CD4-positive, CD25-positive, alpha-beta regulatory T cell (primary cell): ENCODE results near the gene DPYD. TPM values are rescaled to one million over a fixed set of nuclear protein-coding genes. Genes with fewer than 3 reads are reported as not detected.

Source experiments
- ATAC-seq, 2 donors: fragments of 150-1000 bp; cut with Tn5 transposase; one replicate each; pipeline ENCODE4 v1.10.0; 2021; ENCODE audit warnings: low read depth in 2 of 2, moderate number of reproducible peaks in 2 of 2, moderate library complexity in 1 of 2
- DNase-seq, 3 donors: peaks; one replicate each; pipeline versions ENCODE4 v3.0.0 to v3.0.0-alpha.2; 2012 to 2022; ENCODE audit warnings: mixed read lengths in 1 of 3
- H3K27ac ChIP-seq: one replicate; pipeline ENCODE4 v1.7.0; 2013; ENCODE audit warnings: mild to moderate bottlenecking, low read length; ENCODE audit not compliant: insufficient read depth, poor library complexity, severe bottlenecking
- H3K27me3 ChIP-seq: one replicate; pipeline ENCODE4 v1.7.0; 2013; ENCODE audit warnings: low read length; ENCODE audit not compliant: control insufficient read depth, insufficient read depth
- H3K36me3 ChIP-seq: one replicate; pipeline ENCODE4 v1.7.0; 2013; ENCODE audit warnings: mild to moderate bottlenecking, low read length, moderate library complexity; ENCODE audit not compliant: control insufficient read depth, insufficient read depth
- H3K4me1 ChIP-seq: 2 replicates; pipeline ENCODE4 v1.7.0; 2013; ENCODE audit warnings: mild to moderate bottlenecking, low read length; ENCODE audit not compliant: insufficient read depth, control insufficient read depth, poor library complexity, severe bottlenecking
- H3K4me3 ChIP-seq: one replicate; pipeline ENCODE4 v1.7.0; 2013; ENCODE audit warnings: low read depth, mild to moderate bottlenecking, low read length, moderate library complexity
- H3K9me3 ChIP-seq, 2 experiments: 1 replicate in 1 of 2; 2 replicates in 1 of 2; pipeline ENCODE4 v1.7.0; 2013; ENCODE audit warnings: low read length in 2 of 2, mild to moderate bottlenecking in 1 of 2, moderate library complexity in 1 of 2; ENCODE audit not compliant: control insufficient read depth in 2 of 2
- H3K27ac Mint-ChIP-seq, 3 donors: one replicate each; pipeline ENCODE4 v1.8.0; 2020 to 2022; ENCODE audit warnings: mild to moderate bottlenecking in 3 of 3, mixed read lengths in 3 of 3, moderate library complexity in 2 of 3
- H3K27me3 Mint-ChIP-seq: one replicate; pipeline ENCODE4 v1.8.0; 2022; ENCODE audit warnings: mild to moderate bottlenecking, mixed read lengths
- H3K36me3 Mint-ChIP-seq: one replicate; pipeline ENCODE4 v1.8.0; 2020; ENCODE audit warnings: mixed read lengths
- H3K4me1 Mint-ChIP-seq, 4 donors: one replicate each; pipeline ENCODE4 v1.8.0; 2020 to 2022; ENCODE audit warnings: mixed read lengths in 4 of 4, mild to moderate bottlenecking in 1 of 4
- H3K4me3 Mint-ChIP-seq, 4 donors: one replicate each; pipeline ENCODE4 v1.8.0; 2020 to 2022; ENCODE audit warnings: mild to moderate bottlenecking in 4 of 4, mixed read lengths in 4 of 4, moderate library complexity in 3 of 4
- H3K9me3 Mint-ChIP-seq, 7 donors: one replicate each; pipeline ENCODE4 v1.8.0; 2020 to 2022; ENCODE audit warnings: mixed read lengths in 7 of 7, mild to moderate bottlenecking in 3 of 7, moderate library complexity in 2 of 7
- polyA plus RNA-seq, 4 donors: library from polyadenylated mRNA; unstranded; fragments of 300-500 nt; fragmentation: Illumina TruSeq; gene quantifications; one replicate each; pipeline ENCODE4 v1.2.3, GENCODE V29; 2021
- total RNA-seq: library from RNA; stranded (reverse); gene quantifications from one replicate; pipeline ENCODE4 v1.2.3, GENCODE V29; 2022

DPYD gene
- total and polyA plus RNA-seq, 5 donors from 2014 or later = 47.6 to 87.3 (median 55.2) TPM

DNA sequence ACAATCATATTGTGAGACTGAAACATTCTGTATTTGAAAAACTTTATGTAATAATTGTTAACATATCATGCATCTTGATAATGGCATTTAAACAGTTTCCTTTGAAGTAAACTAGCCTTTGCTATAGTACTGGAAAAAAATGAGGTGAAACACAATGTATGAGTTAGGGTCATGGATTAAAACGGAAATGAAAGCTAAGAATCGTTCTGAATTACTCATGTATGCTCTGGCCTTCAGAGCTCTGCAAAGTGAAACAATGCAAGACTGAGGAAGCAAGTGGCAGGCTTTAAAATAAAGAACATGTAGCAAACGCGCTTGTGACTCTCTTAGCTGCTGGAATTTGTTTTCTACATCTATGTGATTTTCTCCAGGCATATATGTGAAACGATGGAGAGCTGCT lies 317.1 kb downstream of the DPYD start:
- DNase-seq (no peak), ATAC-seq (no peak)
- Mint-ChIP-seq H3K4me3 (no peak overlapping the region), H3K4me1 (peaks cover 0 to 13% (median 8%) of the 10 kb centered on the region in 4 donors), H3K27me3 (no peaks in the 10 kb centered on the region), H3K27ac (no peak overlapping the region), H3K9me3 (no peaks in the 10 kb centered on the region), H3K36me3 (no peaks in the 10 kb centered on the region)
- Histone ChIP-seq H3K36me3 (no peaks in the 10 kb centered on the region), H3K27ac (no peak overlapping the region), H3K9me3 (no peaks in the 10 kb centered on the region), H3K4me1 (no peaks in the 10 kb centered on the region), H3K4me3 (no peak overlapping the region), H3K27me3 (no peaks in the 10 kb centered on the region)

GRCh38 chr1:97603218-97603617 lies 317.6 kb downstream of the DPYD start:
- no peak for DNase-seq
- Histone ChIP-seq H3K27ac (no peak overlapping the region), H3K4me3 (no peak overlapping the region), H3K27me3 (no peaks in the 10 kb centered on the region), H3K36me3 (no peaks in the 10 kb centered on the region), H3K9me3 (no peaks in the 10 kb centered on the region), H3K4me1 (no peaks in the 10 kb centered on the region)
- no peaks in the 10 kb centered on the region for H3K9me3 Mint-ChIP-seq
- H3K4me3 Mint-ChIP-seq = no peak overlapping the region
- H3K36me3 Mint-ChIP-seq = no peaks in the 10 kb centered on the region
- no peak for ATAC-seq
- no peaks in the 10 kb centered on the region for H3K27me3 Mint-ChIP-seq
- H3K27ac Mint-ChIP-seq = no peak overlapping the region
- peaks cover 0 to 13% (median 8%) of the 10 kb centered on the region in 4 donors for H3K4me1 Mint-ChIP-seq

DNA sequence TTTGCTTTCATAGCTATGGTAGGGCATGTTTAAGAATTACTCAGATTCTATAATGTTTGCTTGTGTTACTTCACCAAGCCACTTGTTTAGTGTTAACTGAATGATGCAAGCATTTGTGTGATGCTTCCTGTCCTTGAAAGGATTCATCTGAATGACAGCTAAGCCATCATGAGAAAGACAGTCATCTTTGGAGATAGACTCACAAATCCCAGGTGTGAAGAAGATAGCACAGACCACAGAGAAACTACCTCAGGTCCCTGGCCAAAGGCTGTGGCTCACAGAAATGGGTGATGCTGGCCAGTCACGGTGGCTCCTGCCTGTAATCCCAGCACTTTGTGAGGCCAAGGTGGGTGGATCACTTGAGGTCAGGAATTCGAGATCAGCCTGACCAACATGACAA lies 321.4 kb downstream of the DPYD start:
- Histone ChIP-seq H3K9me3 (no peaks in the 10 kb centered on the region), H3K27me3 (no peaks in the 10 kb centered on the region), H3K27ac (no peak overlapping the region), H3K4me3 (no peak overlapping the region), H3K36me3 (peaks cover 7% of the 10 kb centered on the region), H3K4me1 (no peaks in the 10 kb centered on the region)
- Mint-ChIP-seq H3K27me3 (no peaks in the 10 kb centered on the region), H3K36me3 (no peaks in the 10 kb centered on the region), H3K4me1 (peaks cover 0 to 9% (median 3%) of the 10 kb centered on the region in 4 donors), H3K4me3 (no peak overlapping the region), H3K27ac (no peak overlapping the region), H3K9me3 (no peaks in the 10 kb centered on the region)
- ATAC-seq = no peak
- DNase-seq = no peak

- Histone ChIP-seq H3K4me3 (no peak overlapping the region), H3K27me3 (no peaks in the 10 kb centered on the region), H3K9me3 (no peaks in the 10 kb centered on the region), H3K4me1 (no peaks in the 10 kb centered on the region), H3K27ac (no peak overlapping the region), H3K36me3 (peaks cover 42% of the 10 kb centered on the region)
- no peak overlapping the region for H3K27ac Mint-ChIP-seq
- DNase-seq = no peak
- H3K4me1 Mint-ChIP-seq = no peaks in the 10 kb centered on the region
- peaks cover 0 to 2% (median 0%) of the 10 kb centered on the region in 7 donors for H3K9me3 Mint-ChIP-seq
- no peak overlapping the region for H3K4me3 Mint-ChIP-seq
- H3K27me3 Mint-ChIP-seq = no peaks in the 10 kb centered on the region
- H3K36me3 Mint-ChIP-seq = peaks cover 43% of the 10 kb centered on the region
- ATAC-seq = no peak
Measured at GRCh38 chr1:97593192-97593591, 327.6 kb downstream of the DPYD start.

DNA sequence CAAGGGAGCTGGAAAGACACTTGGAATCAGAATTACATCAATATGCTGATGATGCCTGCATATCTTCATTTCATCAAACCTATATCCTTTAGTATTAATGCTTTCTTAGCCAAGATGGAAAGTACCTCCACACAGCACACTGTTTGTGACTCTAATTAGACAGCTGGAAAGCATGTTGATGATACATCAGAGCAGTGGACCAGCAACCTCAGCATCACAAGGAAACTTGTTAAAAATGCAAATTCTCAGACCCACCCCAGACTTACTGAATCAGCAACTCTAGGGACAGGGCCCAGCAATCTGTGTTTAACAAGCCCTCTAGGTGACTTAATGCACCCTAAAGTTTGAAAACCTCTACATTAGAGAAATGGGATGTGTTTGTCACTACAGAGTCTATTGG lies 332.1 kb downstream of the DPYD start:
- ATAC-seq (no peak), DNase-seq (no peak)
- H3K27ac Mint-ChIP-seq = peak overlapping the region in 1 of 3 donors; percentile 14
- H3K9me3 Mint-ChIP-seq = peaks cover 0 to 3% (median 0%) of the 10 kb centered on the region in 7 donors
- no peaks in the 10 kb centered on the region for H3K27me3 Mint-ChIP-seq
- Histone ChIP-seq H3K27ac (no peak overlapping the region), H3K4me3 (no peak overlapping the region), H3K9me3 (no peaks in the 10 kb centered on the region), H3K27me3 (no peaks in the 10 kb centered on the region), H3K36me3 (peaks cover 47% of the 10 kb centered on the region), H3K4me1 (no peaks in the 10 kb centered on the region)
- H3K4me3 Mint-ChIP-seq = no peak overlapping the region
- H3K36me3 Mint-ChIP-seq = peaks cover 61% of the 10 kb centered on the region
- H3K4me1 Mint-ChIP-seq = no peaks in the 10 kb centered on the region

- no peak overlapping the region for H3K27ac Mint-ChIP-seq
- peaks cover 8% of the 10 kb centered on the region for H3K36me3 ChIP-seq
- peaks cover 0 to 3% (median 0%) of the 10 kb centered on the region in 7 donors for H3K9me3 Mint-ChIP-seq
- no peaks in the 10 kb centered on the region for H3K27me3 Mint-ChIP-seq
- H3K4me1 Mint-ChIP-seq = peaks cover 0 to 3% (median 0%) of the 10 kb centered on the region in 4 donors
- H3K9me3 ChIP-seq = no peaks in the 10 kb centered on the region
- H3K4me3 Mint-ChIP-seq = no peak overlapping the region
- no peak for DNase-seq
- H3K27me3 ChIP-seq = no peaks in the 10 kb centered on the region
- H3K27ac ChIP-seq = no peak overlapping the region
- no peak for ATAC-seq
- H3K36me3 Mint-ChIP-seq = peaks cover 28% of the 10 kb centered on the region
- H3K4me1 ChIP-seq = no peaks in the 10 kb centered on the region
- H3K4me3 ChIP-seq = no peak overlapping the region
Measured at GRCh38 chr1:97581614-97582051, 339.2 kb downstream of the DPYD start.

DNA sequence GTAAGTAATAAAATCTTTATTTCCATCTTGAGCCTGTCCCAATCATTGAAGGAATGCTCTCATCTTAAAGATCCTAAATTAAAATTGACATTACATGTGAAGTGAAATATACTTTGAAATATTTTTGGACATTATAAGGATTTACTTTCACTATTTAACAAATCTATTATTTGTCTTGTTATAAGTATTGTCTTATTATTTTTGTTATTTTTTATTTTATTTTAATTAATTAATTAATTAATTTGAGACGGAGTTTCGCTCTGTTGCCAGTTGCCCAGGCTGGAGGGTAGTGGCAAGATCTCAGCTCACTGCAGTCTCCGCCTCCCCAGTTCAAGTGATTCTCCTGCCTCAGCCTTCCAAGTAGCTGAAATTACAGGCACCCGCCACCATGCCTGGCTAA lies 343.2 kb downstream of the DPYD start:
- Mint-ChIP-seq H3K27me3 (no peaks in the 10 kb centered on the region), H3K9me3 (peaks cover 0 to 1% (median 0%) of the 10 kb centered on the region in 7 donors), H3K4me3 (no peak overlapping the region), H3K4me1 (peaks cover 0 to 5% (median 1%) of the 10 kb centered on the region in 4 donors), H3K36me3 (peaks cover 31% of the 10 kb centered on the region), H3K27ac (no peak overlapping the region)
- no peak for ATAC-seq
- Histone ChIP-seq H3K27ac (no peak overlapping the region), H3K9me3 (no peaks in the 10 kb centered on the region), H3K4me1 (no peaks in the 10 kb centered on the region), H3K27me3 (no peaks in the 10 kb centered on the region), H3K4me3 (no peak overlapping the region), H3K36me3 (peaks cover 3% of the 10 kb centered on the region)
- DNase-seq = no peak

GRCh38 chr1:97573553-97573952 lies 347.3 kb downstream of the DPYD start:
- no peaks in the 10 kb centered on the region for H3K27me3 ChIP-seq
- no peak overlapping the region for H3K4me3 Mint-ChIP-seq
- peaks cover 48% of the 10 kb centered on the region for H3K36me3 Mint-ChIP-seq
- peaks cover 0 to 15% (median 2%) of the 10 kb centered on the region in 4 donors for H3K4me1 Mint-ChIP-seq
- H3K27ac Mint-ChIP-seq = no peak overlapping the region
- no peak for ATAC-seq
- H3K27ac ChIP-seq = no peak overlapping the region
- no peaks in the 10 kb centered on the region for H3K4me1 ChIP-seq
- H3K9me3 ChIP-seq = no peaks in the 10 kb centered on the region
- peaks cover 22% of the 10 kb centered on the region for H3K36me3 ChIP-seq
- H3K27me3 Mint-ChIP-seq = no peaks in the 10 kb centered on the region
- H3K4me3 ChIP-seq = no peak overlapping the region
- DNase-seq = no peak
- H3K9me3 Mint-ChIP-seq = peaks cover 0 to 1% (median 0%) of the 10 kb centered on the region in 7 donors
